ENCODE data around the gene SV2C.
"Not testable (repeated sequence)": the region's sequence is repeated elsewhere in the genome, so short reads cannot be mapped to it uniquely, and the experiment has no call there.

The SV2C gene

DNA sequence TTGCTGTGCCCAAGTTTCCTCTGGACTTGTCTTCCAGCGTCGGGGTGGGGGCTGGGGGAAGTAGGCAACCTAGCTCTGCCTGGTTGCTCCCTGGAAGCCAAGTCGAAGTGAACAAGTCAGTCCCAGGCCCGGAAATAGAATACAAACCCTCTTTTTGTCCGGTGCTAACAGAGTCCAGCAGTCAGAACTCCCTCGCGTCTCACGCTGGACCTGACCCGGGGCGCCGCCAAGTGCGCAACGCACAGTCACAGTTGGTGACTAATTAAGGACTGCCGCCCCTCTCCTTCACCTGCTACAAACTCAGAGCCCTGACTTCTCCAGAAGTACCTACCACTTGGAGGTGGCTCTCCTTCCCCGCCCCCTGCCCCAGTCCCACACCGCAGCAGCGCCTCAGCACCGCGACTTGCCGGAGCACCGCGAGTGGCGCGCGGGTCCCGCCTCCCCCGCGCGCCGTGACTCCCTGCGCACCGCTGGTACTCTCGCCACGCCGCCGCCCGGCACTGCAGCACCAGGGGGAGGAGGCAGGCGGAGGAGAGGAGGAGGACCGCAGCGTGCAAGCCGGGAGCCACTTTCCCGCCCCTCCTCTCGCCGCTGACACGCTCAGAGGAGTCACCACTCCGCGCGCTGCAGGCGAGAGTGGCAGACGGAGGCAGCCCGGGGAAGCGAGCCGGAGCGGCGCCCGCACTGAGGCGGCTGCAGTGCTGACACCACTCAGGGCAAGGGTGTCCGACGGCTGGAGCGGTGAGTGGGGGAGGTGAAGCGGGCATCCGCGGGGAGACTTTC is at the start of gene SV2C:
TSS of gene SV2C (plus strand) at position 612 of the 783 bp plus-strand sequence. CDS start 48,368 bp downstream, outside the sequence.
- DNase-seq = no peak

GRCh38 chr5:76037736-76038151 is 45.4 kb upstream of the SV2C start:
- peak; percentile 8 for DNase-seq

GRCh38 chr5:76038212-76038611 is 45.0 kb upstream of the SV2C start:
- no peak for DNase-seq

GRCh38 chr5:76040806-76041205 is 42.4 kb upstream of the SV2C start:
- no peak for DNase-seq

- DNase-seq = no peak
Measured at GRCh38 chr5:76041863-76042262, 41.3 kb upstream of the SV2C start.

DNA sequence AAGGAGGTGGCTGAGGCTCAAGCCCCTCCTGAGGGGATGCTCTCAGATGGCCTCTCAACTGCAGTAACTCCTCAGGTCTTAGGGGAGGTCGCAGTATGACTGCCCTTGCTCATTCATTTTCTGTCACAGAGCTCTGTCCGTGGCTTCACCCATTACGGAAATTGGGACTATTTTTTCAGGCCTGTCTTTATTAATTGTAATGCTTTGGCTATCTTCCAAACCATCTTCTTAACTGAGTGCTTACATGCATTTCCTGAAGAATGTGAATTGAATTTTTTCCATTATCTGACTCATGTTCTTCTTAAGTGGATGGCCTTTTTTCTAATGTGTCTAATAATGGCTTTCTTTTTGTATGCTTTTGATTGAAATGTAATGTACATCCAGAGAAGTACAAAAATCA is 36.4 kb upstream of the SV2C start:
- no peak for DNase-seq

DNA sequence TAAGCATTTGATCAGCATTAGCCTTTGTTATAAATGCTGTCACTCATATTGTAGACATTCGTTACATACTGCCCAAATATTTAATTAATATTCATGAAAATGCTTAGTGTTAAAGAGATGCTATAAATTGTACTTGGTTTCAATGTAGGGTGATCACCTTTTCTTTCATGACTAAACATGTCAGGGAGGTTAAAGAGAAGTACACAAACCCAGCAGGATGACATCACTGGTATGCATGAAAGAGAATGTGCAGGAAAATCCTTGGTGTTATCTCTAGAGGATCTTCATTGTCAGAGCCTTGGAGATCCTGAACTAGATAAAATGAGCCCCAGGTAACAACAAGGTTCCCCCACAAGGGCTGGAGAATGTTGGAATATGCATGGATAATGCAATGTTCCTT is 33.0 kb upstream of the SV2C start:
- DNase-seq = no peak

GRCh38 chr5:76062502-76063041 is 20.6 kb upstream of the SV2C start:
- DNase-seq = no peak

DNA sequence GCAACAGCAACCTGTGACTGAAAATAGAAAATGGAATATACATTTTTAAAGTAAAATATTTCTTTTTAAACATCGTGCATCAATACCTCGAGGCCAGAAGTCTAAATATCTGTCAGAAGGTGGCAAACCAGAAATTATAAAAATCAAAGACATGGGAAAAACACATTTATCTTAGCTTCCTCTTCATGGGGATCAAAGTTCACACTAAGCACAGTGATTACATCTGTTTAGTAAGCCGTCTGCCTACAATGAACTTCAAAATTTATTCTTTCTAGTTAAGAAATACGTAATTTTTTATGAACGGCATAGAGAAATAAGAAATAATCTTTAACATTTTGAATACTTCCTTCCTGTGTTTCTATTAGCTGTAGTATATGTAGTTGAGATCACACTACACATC is 17.9 kb upstream of the SV2C start:
- no peak for DNase-seq

DNA sequence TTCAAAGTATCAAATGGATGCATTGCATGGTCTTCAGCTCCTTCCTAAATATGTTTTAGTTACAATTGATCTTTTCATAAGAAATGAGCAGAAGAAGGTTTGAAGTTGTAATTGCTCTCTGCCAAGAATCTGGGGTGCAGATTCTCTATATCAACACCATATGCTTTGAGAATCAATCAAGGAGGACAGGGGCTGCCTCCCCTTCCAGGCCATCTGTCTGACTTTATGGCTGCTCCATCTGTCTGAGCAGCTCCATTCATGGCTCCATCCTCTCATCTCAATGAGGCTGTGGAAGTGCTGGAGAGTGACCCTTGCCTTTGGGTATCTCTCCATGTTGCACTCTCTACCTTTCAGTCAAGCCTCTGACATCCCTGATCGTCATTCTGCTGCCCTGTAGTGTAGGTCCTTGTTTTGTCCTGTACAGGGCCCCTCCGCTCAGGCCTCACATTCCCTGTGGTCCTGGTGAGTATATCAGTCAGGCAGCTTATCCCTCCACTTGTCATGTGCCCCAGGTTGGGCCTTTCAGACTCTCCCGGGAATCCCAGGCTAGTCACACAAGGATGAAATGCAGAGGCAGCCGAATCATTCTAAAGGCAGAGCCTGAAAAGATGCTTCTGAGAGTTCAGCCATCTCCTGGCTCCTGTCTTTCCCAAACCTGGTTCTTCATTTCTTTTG is 14.0 kb upstream of the SV2C start:
- DNase-seq = no peak

DNA sequence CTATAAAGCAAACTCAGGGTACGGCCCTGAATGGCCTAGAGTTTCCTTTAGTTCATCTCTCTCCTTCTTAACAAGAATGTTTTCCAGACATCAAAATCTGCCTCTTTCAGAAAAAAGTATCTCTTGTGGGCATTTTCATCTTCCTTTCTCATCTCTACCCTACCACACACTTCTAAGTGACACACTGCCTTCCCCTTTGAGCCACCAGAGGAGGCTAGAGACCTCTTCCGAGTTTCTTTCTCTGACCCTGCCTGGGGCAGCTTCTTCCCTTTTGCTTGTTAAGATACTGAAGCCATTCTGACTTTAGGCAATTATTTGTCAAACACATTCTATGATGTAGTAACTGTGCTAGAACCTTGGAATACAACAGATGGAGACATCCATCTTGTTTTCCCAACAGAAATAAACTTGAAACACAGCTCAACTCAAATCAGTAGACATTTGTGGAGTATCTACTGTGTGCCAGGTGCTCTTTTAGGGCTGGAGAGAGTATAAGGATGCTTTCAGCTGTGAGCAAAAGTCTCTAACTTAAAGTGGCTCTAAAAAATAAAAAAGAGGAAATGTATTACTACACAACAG is 8.6 kb upstream of the SV2C start:
- DNase-seq = peak; percentile 43

DNA sequence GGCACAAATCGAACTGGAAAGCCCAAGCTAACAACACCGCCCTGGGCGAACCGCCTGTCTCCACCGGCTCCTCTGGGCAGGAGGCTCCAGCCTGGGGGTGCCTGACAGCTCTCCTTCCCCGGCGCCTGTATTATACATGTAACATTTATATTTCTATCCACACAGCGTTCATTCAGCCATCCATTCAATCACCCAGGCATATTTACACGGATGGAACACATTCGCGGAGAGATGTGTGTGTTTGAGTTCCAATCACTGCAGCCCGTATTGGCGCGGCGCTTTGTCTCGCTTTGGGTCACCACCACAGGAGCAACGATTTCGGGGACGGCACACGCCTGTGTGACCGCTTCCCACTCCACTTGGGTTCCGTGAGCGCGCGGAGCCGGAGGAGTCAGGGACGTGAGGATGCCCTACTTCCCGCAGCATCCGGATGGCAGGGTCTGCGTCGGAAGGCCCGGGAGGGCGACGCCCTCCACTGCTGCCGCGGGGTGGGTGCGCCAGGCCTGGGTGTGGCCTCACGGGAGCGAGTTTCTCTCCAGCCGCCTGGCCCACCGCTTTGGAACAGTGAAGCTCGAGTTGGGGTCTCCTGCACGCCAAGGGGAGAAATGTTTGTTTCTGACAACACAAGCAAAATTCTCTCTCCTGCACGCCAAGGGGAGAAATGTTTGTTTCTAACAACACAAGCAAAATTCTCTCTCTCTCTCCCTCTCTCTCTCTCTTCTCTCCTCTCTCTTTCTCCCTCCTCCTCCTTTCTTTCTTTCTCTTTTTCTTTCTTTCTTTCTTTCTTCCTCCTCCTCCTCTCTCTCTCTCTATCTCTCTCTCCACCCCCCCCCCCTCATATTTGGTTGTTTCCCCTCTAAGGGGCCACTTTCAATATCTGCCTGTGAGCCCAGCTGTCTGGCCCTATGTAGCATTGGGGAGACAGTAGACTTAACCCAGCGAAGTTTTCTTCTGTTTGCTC is 1.1 kb upstream of the SV2C start:
- DNase-seq = no peak

DNA sequence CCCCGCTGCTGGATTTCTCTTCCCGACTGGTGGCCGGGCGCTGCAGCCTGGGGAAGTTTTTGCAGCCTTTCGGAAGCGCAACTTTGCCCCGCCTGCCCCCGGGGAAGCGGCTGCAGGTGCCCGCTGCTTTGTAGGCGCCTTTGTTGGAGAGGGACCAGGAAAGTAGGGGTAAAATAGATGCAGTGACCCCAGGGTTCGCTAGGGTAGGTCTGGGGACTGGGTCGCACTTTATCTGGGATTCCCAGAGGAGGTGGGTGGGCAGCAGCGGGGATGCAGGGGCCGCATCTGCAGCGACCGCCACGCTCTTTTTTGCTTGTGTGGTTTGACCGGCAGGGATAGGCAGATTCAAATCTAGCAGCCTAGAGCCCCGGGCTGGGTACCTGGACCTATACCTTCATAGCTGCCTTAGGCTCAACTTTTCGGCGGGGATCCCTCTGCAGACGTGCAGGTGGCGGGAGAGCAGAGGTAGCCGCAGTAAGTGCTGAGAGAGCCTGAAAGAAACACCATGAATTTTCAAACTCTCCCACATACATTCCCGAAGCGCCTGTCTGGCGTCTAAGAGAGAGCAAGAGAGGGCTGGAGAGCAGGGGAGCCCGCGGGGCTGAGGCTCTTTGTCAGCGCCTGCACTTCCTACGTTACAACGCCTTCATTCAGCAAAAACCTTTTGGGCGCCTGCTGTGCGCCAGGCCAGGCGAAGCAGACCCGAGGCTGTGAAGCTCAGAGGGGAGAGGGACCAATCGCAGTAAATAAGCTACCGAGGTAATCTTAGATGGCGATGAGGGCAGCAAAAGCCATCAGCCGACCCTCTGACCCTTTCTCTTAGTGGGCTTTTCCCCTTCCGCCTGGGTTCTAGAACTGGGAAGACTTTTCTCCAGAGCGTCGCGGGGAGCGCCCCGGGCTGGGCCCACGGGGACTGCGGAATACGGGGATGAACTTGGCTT is 642 bp downstream of the SV2C start:
- no peak for DNase-seq

- no peak for DNase-seq
Measured at GRCh38 chr5:76084496-76085242, 1.5 kb downstream of the SV2C start.

DNA sequence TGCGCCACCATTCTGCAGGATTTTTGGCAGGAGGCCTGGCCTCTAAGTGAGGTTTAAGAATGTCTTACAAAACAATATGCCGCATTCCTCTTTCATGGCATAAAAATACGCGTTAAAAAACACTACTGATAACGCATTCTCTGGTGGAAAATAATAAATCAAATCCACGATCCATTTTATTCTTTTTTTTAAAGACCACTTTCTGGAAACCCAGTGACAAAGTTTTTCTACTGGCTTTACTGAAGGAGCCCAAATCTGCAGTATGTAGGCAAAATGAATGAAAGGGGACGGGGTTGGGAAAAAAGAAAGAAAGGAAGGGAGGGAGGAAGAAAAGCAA is 2.0 kb downstream of the SV2C start:
- DNase-seq = no peak

DNA sequence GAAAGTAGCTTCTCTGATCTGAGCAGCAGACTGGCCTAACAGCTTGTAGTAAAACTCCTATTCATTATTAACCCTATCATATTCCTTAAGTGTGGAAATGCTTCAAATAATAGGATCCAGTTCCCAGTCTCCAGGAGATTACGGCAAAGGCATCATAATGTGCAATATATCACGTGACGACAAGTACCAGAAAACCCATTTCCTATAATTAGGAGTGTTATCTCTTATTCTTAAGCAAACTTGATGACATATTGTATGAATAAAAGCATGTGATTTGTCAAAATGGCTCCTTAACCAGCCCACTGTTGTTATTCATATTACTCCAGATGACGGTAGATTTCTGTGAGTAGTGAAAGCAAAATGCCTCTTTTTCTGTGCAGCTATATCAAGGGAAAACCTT is 2.9 kb downstream of the SV2C start:
- no peak for DNase-seq

DNA sequence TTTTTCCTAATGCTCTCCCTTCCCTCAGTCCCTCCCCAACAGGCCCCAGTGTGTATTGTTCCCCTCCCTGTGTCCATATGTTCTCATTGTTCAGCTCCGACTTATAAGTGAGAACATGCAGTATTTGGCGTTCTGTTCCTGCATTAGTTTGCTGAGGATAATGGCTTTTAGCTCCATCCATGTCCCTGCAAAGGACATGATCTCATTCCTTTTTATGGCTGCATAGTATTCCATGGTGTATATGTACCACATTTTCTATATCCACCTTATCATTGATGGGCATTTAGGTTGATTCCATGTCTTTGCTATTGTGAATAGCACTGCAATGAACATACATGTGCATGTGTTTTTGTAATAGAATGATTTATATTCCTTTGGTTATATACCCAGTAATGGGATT is 6.0 kb downstream of the SV2C start:
- not testable (repeated sequence) for DNase-seq

GRCh38 chr5:76091351-76091750 is 8.2 kb downstream of the SV2C start:
- DNase-seq = no peak

DNA sequence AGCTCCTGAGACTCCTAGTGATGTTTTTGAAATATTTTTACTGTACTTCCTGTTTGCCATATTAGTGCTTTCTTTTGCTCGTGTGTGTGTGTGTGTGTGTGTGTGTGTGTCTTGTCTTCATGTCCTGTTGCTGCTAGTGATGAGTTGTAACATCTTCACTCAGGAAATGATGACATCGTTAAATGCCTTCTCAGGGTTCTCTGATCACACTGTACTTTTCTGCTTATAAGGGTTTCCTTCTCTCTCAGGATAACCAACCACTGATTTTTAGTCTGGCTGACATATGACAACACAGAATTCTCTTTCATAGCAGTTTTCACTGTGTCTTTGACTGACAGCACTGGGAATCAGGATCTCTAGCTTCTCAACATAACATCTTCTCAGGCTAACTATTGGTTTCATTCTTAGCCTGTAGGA is 16.1 kb downstream of the SV2C start:
- peak; percentile 61 for DNase-seq

DNA sequence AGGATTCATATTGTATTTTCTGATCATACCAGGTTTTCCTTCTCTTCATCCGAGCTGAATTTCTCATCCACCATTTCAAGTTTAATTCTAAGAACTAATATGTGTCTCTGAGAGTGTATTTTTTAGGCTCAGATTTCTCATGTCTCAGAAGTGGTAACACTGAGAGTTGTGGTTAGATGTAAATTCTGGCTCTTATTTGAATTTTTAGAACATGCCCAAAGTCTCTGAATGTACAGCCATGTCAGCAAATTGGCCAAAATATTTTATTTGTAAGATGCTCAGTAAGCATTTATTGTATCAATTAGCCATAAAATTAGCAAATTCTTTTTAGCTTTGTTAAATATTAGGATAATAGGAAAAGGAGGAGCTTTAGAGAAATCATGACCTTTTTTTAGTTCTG is 16.6 kb downstream of the SV2C start:
- DNase-seq = no peak

- DNase-seq = no peak
Measured at GRCh38 chr5:76104027-76104426, 20.8 kb downstream of the SV2C start.
